ENCODE results near the gene THBS1.

- TF ChIP-seq HDGF (IDR thresholded peaks at IDR 0.05; ENCODE audit: borderline replicate concordance) (no peak), SP1 (IDR thresholded peaks at IDR 0.05) (no peak), FOXM1 (IDR thresholded peaks at IDR 0.05; ENCODE audit: borderline replicate concordance) (no peak), ELF4 (IDR thresholded peaks at IDR 0.05) (no peak), FOXK2 (IDR thresholded peaks at IDR 0.05) (no peak), BHLHE40 (IDR thresholded peaks at IDR 0.05; ENCODE audit: borderline replicate concordance) (no peak), SUZ12 (IDR thresholded peaks at IDR 0.05) (no peak), FOXA1 (IDR thresholded peaks at IDR 0.05) (no peak)
Observed at GRCh38 chr15:39582286-39582976, 1.6 kb downstream of the THBS1 start.
